ENCODE data around the gene TBC1D8. TPM values are rescaled to one million over a fixed set of nuclear protein-coding genes. Genes with fewer than 3 reads are reported as not detected.
A peak's percentile ranks its signal among the peaks of the same experiment; 100 is the strongest.

Gene TBC1D8
- total RNA-seq, 1 donor from 2014 or later, result 25.3 TPM

DNA sequence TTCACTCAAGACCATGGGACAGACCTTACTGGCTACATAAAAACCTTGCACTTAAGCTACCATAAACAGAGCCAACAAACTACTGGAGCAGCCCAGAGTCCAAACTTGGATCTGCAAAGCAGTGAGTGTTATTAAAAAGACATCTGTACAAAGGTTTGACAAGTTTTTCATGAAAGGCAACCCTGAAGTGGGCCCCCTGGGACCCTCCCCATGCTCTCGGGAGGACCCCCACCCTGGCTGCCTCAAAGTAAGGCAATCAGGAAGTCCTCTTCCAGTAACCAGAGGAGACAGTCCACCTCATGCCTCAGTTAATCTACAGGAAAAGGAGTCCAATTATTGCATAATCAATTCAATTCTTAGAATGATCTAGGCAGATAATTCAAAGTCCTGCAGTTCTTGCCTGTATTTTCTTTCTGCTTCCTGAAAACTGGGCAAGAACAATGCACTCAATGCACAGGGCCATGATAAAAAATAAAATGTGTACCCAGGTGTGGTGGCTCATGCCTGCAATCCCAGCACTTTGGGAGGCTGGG lies 69.7 kb downstream of the TBC1D8 start:
- H3K27me3 ChIP-seq (ENCODE audit: control insufficient read depth, insufficient read depth, low read length), result no peaks in the 10 kb centered on the region
- H3K4me3 ChIP-seq (ENCODE audit: low read depth, low read length), result no peak overlapping the region
- peaks cover 3% of the 10 kb centered on the region for H3K36me3 ChIP-seq (ENCODE audit: control insufficient read depth, insufficient read depth, low read length)
- FAIRE-seq (no peak), DNase-seq (ENCODE audit: low read depth) (no peak)
- TF ChIP-seq, protein P1, sequence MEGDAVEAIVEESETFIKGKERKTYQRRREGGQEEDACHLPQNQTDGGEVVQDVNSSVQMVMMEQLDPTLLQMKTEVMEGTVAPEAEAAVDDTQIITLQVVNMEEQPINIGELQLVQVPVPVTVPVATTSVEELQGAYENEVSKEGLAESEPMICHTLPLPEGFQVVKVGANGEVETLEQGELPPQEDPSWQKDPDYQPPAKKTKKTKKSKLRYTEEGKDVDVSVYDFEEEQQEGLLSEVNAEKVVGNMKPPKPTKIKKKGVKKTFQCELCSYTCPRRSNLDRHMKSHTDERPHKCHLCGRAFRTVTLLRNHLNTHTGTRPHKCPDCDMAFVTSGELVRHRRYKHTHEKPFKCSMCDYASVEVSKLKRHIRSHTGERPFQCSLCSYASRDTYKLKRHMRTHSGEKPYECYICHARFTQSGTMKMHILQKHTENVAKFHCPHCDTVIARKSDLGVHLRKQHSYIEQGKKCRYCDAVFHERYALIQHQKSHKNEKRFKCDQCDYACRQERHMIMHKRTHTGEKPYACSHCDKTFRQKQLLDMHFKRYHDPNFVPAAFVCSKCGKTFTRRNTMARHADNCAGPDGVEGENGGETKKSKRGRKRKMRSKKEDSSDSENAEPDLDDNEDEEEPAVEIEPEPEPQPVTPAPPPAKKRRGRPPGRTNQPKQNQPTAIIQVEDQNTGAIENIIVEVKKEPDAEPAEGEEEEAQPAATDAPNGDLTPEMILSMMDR (IDR thresholded peaks at IDR 0.05; ENCODE audit: insufficient read depth, low read length, severe bottlenecking), result no peak

DNA sequence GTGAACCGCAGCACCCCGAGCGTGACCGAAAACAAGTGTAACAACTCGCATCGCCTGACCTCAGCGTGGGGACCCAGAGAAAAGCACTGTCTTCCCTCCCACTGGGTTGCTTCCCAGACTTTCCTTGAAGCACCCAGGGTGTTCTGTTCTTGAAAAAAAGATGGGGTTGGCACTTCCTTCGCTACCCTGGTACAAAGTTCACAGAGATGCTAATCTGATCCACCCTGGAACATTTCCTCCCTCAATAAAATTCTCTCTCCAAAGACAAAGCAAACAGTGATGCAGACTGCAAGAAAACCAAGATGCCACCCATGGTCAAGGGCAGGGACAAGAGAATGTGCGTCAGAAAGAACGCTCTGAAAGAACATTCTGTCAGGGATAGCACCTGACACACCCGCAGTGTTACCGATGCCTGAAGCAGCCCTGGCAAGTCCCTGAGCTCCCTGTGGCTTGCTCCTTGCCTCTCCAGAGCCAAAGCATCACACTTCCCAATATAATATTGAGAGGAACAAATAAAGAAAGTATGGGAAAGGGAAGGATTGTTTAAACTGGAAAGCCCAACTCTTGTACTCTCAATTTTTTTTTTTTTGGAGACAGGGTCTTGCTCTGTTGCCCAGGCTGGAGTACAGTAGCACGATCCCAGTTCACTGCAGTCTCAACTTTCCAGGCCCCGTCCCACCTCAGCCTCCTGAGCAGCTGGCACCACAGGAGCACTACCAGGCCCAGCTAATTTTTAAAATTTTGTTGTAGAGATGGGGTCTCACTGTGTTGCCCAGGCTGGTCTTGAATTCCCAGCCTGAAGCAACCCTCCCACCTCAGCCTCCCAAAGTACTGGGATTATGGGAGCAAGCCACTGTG lies 70.7 kb downstream of the TBC1D8 start:
- H3K27me3 ChIP-seq (ENCODE audit: control insufficient read depth, insufficient read depth, low read length), result no peaks in the 10 kb centered on the region
- peaks cover 3% of the 10 kb centered on the region for H3K36me3 ChIP-seq (ENCODE audit: control insufficient read depth, insufficient read depth, low read length)
- H3K4me3 ChIP-seq (ENCODE audit: low read depth, low read length), result no peak overlapping the region
- no peak for DNase-seq (ENCODE audit: low read depth)
- no peak for FAIRE-seq
- TF ChIP-seq, protein P1 (IDR thresholded peaks at IDR 0.05; ENCODE audit: insufficient read depth, low read length, severe bottlenecking), result no peak

GRCh38 chr2:101076581-101076980 lies 74.6 kb downstream of the TBC1D8 start:
- no peak for DNase-seq (ENCODE audit: low read depth)
- no peaks in the 10 kb centered on the region for H3K27me3 ChIP-seq (ENCODE audit: control insufficient read depth, insufficient read depth, low read length)
- H3K36me3 ChIP-seq (ENCODE audit: control insufficient read depth, insufficient read depth, low read length), result no peaks in the 10 kb centered on the region
- H3K4me3 ChIP-seq (ENCODE audit: low read depth, low read length), result no peak overlapping the region
- no peak for FAIRE-seq
- TF ChIP-seq, protein P1 (IDR thresholded peaks at IDR 0.05; ENCODE audit: insufficient read depth, low read length, severe bottlenecking), result no peak

DNA sequence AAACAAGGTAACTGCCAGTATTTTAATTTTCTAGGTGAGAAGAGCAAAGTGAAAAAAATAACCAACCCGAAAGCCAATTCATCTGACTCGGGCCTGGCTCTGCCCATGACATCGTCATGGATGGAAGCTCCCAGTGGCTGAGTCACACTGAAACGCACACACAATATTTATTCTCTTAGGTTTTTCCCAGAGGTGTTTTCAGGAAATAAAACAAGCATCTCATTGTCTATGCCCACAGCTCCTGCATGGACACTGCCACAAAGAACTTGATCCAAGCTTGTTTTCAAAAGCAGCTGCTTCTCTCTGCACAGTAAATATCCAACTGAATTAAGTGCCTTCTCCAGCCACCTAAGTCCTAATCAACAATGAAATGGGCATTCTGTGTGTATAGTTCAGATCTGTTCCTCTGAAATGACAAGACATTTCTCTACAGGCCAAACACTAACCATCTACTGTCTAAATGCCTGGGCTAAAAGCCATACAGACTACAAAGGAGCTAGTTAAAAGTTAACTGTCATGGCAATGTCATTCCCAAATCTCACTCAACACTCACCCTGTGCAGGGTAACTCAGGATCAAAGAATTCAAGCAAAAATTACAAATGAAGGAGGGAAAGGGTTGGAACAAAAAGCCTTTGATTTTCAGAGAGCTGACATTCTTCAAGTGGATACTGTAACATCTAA lies 86.2 kb downstream of the TBC1D8 start:
- no peak for FAIRE-seq

GRCh38 chr2:101064505-101064867 lies 86.7 kb downstream of the TBC1D8 start:
- Histone ChIP-seq H3K27me3 (ENCODE audit: control insufficient read depth, insufficient read depth, low read length) (no peaks in the 10 kb centered on the region), H3K4me3 (ENCODE audit: low read depth, low read length) (no peak overlapping the region), H3K36me3 (ENCODE audit: control insufficient read depth, insufficient read depth, low read length) (no peaks in the 10 kb centered on the region)
- DNase-seq (ENCODE audit: low read depth) (no peak), FAIRE-seq (no peak)
- TF ChIP-seq, protein P1 (IDR thresholded peaks at IDR 0.05; ENCODE audit: insufficient read depth, low read length, severe bottlenecking), result no peak

More for the DNA sequence above, 86.2 kb downstream of the TBC1D8 start:
- Histone ChIP-seq H3K27me3 (ENCODE audit: control insufficient read depth, insufficient read depth, low read length) (no peaks in the 10 kb centered on the region), H3K36me3 (ENCODE audit: control insufficient read depth, insufficient read depth, low read length) (no peaks in the 10 kb centered on the region), H3K4me3 (ENCODE audit: low read depth, low read length) (no peak overlapping the region)
- TF ChIP-seq, protein P1 (IDR thresholded peaks at IDR 0.05; ENCODE audit: insufficient read depth, low read length, severe bottlenecking), result no peak
- peak; percentile 85 for DNase-seq (ENCODE audit: low read depth)

Measured in bronchial epithelial cell (primary cell).